Aortic smooth muscle cell (primary cell): ENCODE results near the gene TAS2R19. TPM values are rescaled to one million over a fixed set of nuclear protein-coding genes. Genes with fewer than 3 reads are reported as not detected.

ENCODE experiments used
- total RNA-seq: library from RNA; depleted of rRNA; stranded (reverse); fragments of >200 nt; gene quantifications from 2 replicates; pipeline ENCODE4 v1.2.3, GENCODE V29; 2014

The TAS2R19 gene, protein sequence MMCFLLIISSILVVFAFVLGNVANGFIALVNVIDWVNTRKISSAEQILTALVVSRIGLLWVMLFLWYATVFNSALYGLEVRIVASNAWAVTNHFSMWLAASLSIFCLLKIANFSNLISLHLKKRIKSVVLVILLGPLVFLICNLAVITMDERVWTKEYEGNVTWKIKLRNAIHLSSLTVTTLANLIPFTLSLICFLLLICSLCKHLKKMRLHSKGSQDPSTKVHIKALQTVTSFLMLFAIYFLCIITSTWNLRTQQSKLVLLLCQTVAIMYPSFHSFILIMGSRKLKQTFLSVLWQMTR
- total RNA-seq: 2.8 and 6.0 TPM in 2 replicates

DNA sequence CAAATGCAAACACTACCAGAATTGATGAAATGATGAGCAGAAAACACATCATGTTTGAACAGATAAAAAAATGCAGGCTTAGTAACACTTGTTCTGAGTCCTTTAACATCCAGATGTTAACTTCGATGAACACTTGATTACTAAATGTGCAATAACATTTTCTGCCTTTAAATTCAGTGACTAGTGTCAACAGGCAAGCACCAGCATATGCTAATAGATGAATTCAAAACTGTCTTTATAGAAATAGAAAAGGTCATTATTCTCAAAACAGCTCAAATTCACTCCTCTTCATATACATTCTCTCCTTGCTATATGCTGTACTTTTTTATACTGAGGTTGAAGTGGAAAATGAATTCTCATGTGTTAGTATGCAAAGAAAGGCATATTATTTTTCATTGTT lies at the start of gene TAS2R19:
Gene TAS2R19, minus strand, starts transcription at position 101 of the 400 bp plus-strand sequence. Its CDS starts 49 bp downstream, at position 52.

GRCh38 chr12:11062194-11062593 lies 39.8 kb upstream of the TAS2R19 start, which contains the start of gene TAS2R46:
TAS2R46 (minus strand) TSS chr12:11062294; CDS start chr12:11062294, 0 bp downstream.

DNA sequence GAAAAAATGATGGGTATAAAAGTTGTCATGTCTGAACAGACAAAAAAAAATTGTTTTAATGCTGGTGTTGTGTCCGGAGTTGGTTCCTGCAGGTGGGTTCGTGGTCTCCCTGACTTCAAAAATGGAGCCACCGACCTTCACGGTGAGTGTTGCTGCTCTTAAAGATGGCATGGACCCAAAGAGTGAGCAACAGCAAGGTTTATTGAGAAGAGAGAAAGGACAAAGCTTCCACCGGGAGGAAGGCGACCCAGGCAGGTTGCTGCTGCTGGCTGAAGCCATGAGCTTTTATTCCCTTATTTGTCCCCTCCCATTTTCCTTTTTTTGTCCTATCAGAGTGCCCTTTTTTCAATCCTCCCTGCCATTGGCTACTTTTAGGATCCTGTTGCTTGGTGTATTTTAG lies 8.9 kb upstream of the TAS2R19 start, which contains the start of gene TAS2R31:
Gene TAS2R31, minus strand, starts transcription at position 101 of the 400 bp plus-strand sequence. Its CDS starts 72 bp downstream, at position 29.

GRCh38 chr12:10998204-10998603 lies 24.2 kb downstream of the TAS2R19 start, which contains the start of gene TAS2R20:
TAS2R20 (minus strand) TSS chr12:10998304; CDS start chr12:10997875, 429 bp downstream.

GRCh38 chr12:10986812-10987211 lies 35.6 kb downstream of the TAS2R19 start, which contains the start of gene TAS2R50:
TAS2R50 (minus strand) TSS chr12:10986912; CDS start chr12:10986860, 52 bp downstream.

Other genes with a start within 250 kb of the TAS2R19 start
- not detected in 2 replicates for gene TAS2R7, start 220.0 kb downstream of the TAS2R19 start, total RNA-seq
- gene TAS2R8, start 215.3 kb downstream of the TAS2R19 start, total RNA-seq: not detected in 2 replicates
- 0.19 TPM in 1 of 2 replicates, not detected in the other for gene TAS2R9, start 212.5 kb downstream of the TAS2R19 start, total RNA-seq
- gene TAS2R10, start 196.3 kb downstream of the TAS2R19 start, total RNA-seq: 0.87 and 0.92 TPM in 2 replicates
- gene PRR4, start 173.1 kb downstream of the TAS2R19 start, total RNA-seq: 0.53 and 2.2 TPM in 2 replicates
- 11.9 and 22.6 TPM in 2 replicates for gene PRH1, start 138.4 kb downstream of the TAS2R19 start, total RNA-seq
- gene TAS2R13, start 113.1 kb downstream of the TAS2R19 start, total RNA-seq: 0.92 and 2.5 TPM in 2 replicates
- gene PRH2, start 93.4 kb downstream of the TAS2R19 start, total RNA-seq: not detected in 2 replicates
- 1.7 and 3.2 TPM in 2 replicates for gene TAS2R14, start 83.4 kb downstream of the TAS2R19 start, total RNA-seq
- 1.8 and 4.7 TPM in 2 replicates for gene TAS2R50, start 35.7 kb downstream of the TAS2R19 start, total RNA-seq
- gene TAS2R20, start 24.3 kb downstream of the TAS2R19 start, total RNA-seq: 1.8 and 3.9 TPM in 2 replicates
- 2.2 and 3.9 TPM in 2 replicates for gene TAS2R31, start 8.8 kb upstream of the TAS2R19 start, total RNA-seq
- gene TAS2R46, start 39.7 kb upstream of the TAS2R19 start, total RNA-seq: 1.1 and 2.8 TPM in 2 replicates
- 0.40 and 2.2 TPM in 2 replicates for gene TAS2R43, start 69.7 kb upstream of the TAS2R19 start, total RNA-seq
- gene TAS2R30, start 112.0 kb upstream of the TAS2R19 start, total RNA-seq: 3.2 and 6.2 TPM in 2 replicates
- gene SMIM10L1, start 148.6 kb upstream of the TAS2R19 start, total RNA-seq: 6.2 and 8.5 TPM in 2 replicates
- not detected in 2 replicates for gene TAS2R42, start 164.3 kb upstream of the TAS2R19 start, total RNA-seq
- not detected in 2 replicates for gene PRB3, start 247.1 kb upstream of the TAS2R19 start, total RNA-seq